Stimulated activated CD8-positive, alpha-beta memory T cell treated with anti-CD3 and anti-CD28 coated beads, Interleukin-7, amount 100 ng/mL, for 48 hours (primary cell): ENCODE measurements around the gene FAM24B.
"Not testable (repeated sequence)": the region's sequence is repeated elsewhere in the genome, so short reads cannot be mapped to it uniquely, and the experiment has no call there.

Source experiments
- DNase-seq, 2 donors: peaks; one replicate each; pipeline ENCODE4 v3.0.0-alpha.2; 2020; ENCODE audit warnings: low read depth in 1 of 2; ENCODE audit errors: extremely low read depth in 1 of 2

The FAM24B gene

GRCh38 chr10:122859527-122859926, 19.9 kb downstream of the FAM24B start:
- DNase-seq, result no peak

DNA sequence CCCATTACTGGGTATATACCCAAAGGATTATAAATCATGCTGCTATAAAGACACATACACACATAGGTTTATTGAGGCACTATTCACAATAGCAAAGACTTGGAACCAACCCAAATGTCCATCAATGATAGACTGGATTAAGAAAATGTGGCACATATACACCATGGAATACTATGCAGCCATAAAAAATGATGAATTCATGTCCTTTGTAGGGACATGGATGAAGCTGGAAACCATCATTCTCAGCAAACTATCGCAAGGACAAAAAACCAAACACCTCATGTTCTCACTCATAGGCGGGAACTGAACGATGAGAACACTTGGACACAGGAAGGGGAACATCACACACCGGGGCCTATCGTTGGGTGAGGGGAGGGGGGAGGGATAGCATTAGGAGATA, 21.3 kb downstream of the FAM24B start:
- DNase-seq, result not testable (repeated sequence)

DNA sequence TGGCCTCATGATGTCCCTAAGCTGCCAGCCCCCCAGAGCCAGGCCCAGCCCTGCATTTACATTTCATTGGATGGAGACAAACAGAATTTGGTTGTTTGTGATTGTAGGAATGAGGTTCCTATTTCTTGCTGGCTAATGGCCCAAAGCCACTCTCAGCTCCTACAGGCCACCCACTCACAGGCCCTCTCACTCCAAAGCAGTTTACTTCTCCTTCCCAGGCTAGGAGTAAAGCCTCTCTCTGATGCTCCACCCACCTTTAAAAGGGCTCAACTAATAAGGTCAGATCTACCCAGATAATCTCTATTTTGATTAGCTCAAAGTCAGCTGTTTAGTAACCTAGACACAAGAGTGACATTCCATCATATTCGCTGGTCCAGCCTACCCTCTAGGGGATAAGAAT, 22.5 kb downstream of the FAM24B start:
- DNase-seq, result no peak

DNA sequence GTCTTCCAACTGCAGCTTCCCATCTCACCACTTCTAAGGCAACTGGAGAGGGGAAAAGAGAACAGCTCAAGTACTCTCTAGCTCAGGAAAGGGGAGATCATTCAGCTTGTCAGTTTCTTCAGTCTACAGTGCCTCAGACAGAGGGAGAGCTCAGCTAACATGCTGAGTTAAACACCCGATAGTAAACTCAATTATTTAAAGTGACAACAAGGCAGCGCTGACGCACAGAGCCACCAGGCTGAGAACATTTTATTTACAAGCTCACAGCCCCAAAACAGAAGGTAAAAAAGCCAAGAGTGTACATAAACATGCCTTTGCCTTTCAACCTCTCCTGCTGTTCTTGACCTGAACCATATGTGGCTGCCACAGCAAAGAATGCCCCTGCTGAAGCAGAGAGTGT, 23.6 kb downstream of the FAM24B start:
- DNase-seq, result no peak

- DNase-seq, result no peak
Measured at GRCh38 chr10:122854648-122855047, 24.7 kb downstream of the FAM24B start.

DNA sequence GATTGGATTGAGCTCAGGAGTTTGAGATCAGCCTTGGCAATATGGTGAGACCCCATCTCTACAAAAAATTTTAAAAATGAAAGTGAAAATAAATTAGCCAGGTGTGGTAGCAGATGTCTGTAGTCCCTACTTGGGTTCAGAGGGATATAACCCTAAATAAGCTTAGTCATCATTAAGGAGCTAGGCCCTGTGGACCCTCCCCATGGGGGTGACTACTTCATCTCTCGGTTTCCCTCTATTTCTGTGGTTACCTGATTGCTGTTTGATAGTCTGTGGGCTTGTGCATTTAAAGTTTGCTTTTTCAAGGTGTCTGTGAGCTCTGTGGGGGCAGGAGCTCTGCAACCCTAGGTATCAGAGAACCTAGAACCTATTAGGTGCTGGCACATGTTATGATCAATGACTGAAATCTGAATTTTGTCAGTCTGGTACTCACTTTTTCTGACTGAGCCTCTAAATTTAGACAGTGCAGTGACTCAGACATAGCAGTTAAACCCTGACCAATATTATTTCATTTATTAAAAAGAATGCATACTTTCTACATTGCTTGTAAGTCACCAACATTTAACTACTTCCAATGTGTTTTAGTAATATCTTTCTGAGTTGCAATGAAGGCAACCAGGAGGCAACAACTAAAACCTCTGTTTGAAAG, 25.6 kb downstream of the FAM24B start:
- DNase-seq, result no peak

DNA sequence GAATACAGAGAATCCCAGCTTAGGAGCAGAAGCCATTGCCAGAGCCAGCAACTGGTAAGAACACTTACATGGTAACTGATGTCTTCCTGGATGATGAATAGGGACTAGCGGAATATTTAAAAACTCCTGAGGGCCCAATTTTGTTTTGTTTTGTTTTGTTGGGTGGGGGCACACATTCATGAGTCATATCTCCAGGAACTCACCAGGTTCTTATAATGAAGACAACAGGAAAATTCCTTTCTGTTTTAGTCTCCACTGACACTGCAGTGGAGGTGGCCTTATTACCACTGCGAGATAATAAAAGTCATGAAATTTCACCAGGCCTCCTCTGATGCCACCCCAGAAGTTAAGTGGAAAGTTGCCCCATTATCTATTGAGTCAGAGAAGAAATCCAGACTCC, 27.1 kb downstream of the FAM24B start:
- no peak for DNase-seq

GRCh38 chr10:122850705-122851640, 28.4 kb downstream of the FAM24B start:
- DNase-seq, result no peak

DNA sequence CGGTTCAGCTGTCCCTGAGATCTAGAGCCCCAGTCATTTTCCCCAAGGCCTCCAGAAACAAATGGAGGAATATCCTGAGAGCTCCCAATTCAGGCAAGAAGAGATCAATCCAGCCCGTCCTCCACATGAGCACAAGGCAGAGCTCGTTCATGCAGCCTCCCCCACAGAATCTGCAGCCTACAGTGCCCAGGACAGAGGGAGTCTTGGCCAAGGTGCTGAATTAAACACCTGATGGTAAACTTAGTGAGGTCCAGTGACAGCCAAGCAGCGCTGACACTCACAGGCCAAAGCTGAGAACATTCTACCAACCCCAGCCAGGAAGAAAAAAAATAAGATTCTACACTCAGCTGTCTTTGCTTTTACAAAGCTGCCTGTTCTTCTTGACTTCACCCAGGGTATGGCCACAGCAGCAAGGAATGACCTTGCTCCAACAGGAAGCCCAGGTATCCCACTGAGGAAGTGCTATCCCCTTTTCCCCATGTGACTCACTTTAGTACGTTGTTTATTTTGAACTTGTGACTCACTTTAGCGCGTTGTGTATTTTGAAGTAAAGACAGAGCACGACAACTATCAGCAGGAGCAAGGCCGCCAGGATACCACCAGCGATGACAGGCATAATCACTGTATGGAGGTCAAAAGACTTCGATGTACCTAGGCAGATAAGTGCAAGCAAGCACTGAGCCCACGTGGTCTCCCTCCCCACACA, 29.3 kb downstream of the FAM24B start:
- no peak for DNase-seq

- no peak for DNase-seq
Measured at GRCh38 chr10:122849090-122849489, 30.3 kb downstream of the FAM24B start.

- DNase-seq, result no peak
Measured at GRCh38 chr10:122847782-122848604, 31.4 kb downstream of the FAM24B start.

DNA sequence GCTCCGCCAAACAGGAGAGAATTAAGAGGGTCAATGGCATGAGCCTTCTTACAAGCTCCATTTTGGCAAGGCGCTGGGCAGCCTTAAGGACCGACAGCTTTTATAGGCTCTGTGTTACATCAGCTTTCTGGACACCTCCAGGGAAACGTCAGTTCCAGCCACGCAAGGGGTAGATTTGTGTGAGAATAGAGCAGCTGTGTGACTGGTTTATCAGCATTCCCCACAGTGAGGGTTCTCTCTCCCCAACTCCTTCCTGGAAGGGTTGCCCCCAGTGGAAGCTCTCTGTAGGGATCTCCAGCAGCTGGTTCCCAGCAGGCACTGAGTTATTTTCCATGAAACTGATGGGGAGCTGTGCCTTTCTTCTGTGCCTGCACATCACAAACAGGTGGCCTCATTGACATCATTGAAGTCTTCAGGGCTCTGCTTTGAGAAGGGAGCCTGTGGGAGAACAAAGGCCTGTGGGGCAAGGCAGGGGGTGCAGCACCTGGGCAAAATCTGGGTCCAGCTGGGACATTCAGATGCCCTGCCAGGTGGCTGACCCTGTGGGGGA, 33.5 kb downstream of the FAM24B start, which contains the start of gene CUZD1:
Gene CUZD1, minus strand, starts transcription at position 75 of the 550 bp plus-strand sequence. Its CDS starts 14 bp downstream, at position 61.
- no peak for DNase-seq

DNA sequence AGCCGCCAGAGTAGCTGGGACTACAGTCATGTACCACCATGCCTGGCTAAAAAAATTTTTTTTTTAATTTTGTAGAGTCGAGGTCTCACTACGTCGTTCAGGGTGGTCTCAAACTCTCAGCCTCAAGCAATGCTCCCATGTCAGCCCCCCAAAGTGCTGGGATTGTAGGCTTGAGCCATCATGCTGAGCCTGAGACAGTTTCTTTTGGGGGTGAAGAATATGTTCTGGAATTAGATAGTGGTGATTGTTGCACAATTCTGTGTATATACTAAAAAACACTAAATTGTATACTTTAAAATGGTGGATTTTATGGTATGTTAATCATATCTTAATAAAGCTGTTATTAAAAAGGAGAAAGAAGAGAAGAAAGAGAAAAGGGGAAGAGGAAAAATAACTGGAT, 35.2 kb downstream of the FAM24B start:
- DNase-seq, result no peak

DNA sequence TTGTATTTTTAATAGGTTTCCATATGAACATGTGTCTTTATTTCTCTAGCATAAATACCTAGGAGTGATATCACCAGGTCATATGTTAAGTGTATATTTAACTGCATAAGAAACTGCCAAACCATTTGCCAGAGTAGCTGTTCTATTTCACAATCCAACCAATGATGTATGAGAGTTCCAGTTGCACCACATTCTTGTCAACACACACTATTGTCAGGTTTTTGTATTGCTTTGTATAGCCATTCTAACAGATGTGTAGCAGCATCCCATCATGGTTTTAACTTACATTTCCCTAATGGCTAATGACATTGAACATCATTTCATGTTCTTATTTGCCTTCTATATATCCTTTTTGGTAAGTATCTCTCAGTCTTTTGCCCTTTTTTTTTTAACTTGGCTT, 37.8 kb downstream of the FAM24B start:
- no peak for DNase-seq

GRCh38 chr10:122839505-122839904, 39.9 kb downstream of the FAM24B start:
- no peak for DNase-seq

GRCh38 chr10:122838880-122839279, 40.5 kb downstream of the FAM24B start:
- no peak for DNase-seq

- DNase-seq, result no peak
Measured at GRCh38 chr10:122835908-122836307, 43.5 kb downstream of the FAM24B start.

GRCh38 chr10:122830965-122831353, 48.4 kb downstream of the FAM24B start:
- no peak for DNase-seq

GRCh38 chr10:122830273-122830964, 49.0 kb downstream of the FAM24B start:
- DNase-seq, result no peak

GRCh38 chr10:122829454-122829853, 49.9 kb downstream of the FAM24B start:
- DNase-seq, result no peak
